DND-41 (cell line): ENCODE results near the gene MPND.

Source experiments
- EZH2 ChIP-seq: IDR thresholded peaks from 3 replicates; pipeline ENCODE4 v1.6.1; 2012; ENCODE audit warnings: borderline replicate concordance, low read depth, mild to moderate bottlenecking, moderate library complexity, low read length, inconsistent platforms; ENCODE audit not compliant: severe bottlenecking
- TF ChIP-seq, protein P1 (sequence below): IDR thresholded peaks from 2 replicates; pipeline ENCODE4 v1.5.1; 2012; ENCODE audit warnings: borderline replicate concordance, low read length, moderate library complexity, mild to moderate bottlenecking; ENCODE audit not compliant: poor library complexity, severe bottlenecking; ENCODE audit errors: extremely low read depth

DNA sequence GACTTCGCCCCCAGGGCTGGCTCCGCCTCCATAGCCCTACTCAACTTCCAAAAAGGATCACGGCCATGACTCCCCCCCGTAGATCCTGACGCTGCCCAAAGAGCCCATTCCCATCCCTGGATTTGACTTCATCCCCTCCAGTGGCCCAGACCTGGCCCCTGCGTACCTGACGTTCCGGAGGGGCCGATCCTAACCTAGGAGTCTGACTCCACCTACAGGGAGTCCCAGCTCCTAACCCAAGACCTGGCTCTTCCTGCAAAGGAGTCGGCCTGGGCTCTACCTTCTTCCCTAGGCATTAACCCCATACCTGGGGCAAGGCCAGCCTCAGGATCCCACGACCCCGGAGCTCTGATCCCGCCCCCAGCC, 15.5 kb upstream of the MPND start:
- TF ChIP-seq EZH2 = no peak
- TF ChIP-seq, protein P1, sequence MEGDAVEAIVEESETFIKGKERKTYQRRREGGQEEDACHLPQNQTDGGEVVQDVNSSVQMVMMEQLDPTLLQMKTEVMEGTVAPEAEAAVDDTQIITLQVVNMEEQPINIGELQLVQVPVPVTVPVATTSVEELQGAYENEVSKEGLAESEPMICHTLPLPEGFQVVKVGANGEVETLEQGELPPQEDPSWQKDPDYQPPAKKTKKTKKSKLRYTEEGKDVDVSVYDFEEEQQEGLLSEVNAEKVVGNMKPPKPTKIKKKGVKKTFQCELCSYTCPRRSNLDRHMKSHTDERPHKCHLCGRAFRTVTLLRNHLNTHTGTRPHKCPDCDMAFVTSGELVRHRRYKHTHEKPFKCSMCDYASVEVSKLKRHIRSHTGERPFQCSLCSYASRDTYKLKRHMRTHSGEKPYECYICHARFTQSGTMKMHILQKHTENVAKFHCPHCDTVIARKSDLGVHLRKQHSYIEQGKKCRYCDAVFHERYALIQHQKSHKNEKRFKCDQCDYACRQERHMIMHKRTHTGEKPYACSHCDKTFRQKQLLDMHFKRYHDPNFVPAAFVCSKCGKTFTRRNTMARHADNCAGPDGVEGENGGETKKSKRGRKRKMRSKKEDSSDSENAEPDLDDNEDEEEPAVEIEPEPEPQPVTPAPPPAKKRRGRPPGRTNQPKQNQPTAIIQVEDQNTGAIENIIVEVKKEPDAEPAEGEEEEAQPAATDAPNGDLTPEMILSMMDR = no peak
